IPS-15b (cell line): ENCODE data around the gene TMOD3.
A peak's percentile ranks its signal among the peaks of the same experiment; 100 is the strongest.

Experiments
- H3K27me3 ChIP-seq: one replicate; pipeline ENCODE4 v1.6.1; 2013; ENCODE audit warnings: low read length; ENCODE audit not compliant: control insufficient read depth, insufficient read depth
- H3K36me3 ChIP-seq: one replicate; pipeline ENCODE4 v1.6.1; 2013; ENCODE audit warnings: low read length; ENCODE audit not compliant: control insufficient read depth, insufficient read depth
- H3K4me1 ChIP-seq: one replicate; pipeline ENCODE4 v1.6.1; 2013; ENCODE audit warnings: mild to moderate bottlenecking, low read length; ENCODE audit not compliant: control insufficient read depth, insufficient read depth
- H3K4me3 ChIP-seq: one replicate; pipeline ENCODE4 v1.5.1; 2013; ENCODE audit warnings: low read depth, low read length
- H3K9ac ChIP-seq: one replicate; pipeline ENCODE4 v1.6.1; 2013; ENCODE audit warnings: low read depth, mild to moderate bottlenecking, low read length
- H3K9me3 ChIP-seq: one replicate; pipeline ENCODE4 v1.6.1; 2013; ENCODE audit warnings: mild to moderate bottlenecking, low read length; ENCODE audit not compliant: control insufficient read depth, insufficient read depth

Gene TMOD3

GRCh38 chr15:51849860-51850259 is 20.4 kb downstream of the TMOD3 start:
- peaks cover 1% of the 10 kb centered on the region for H3K4me1 ChIP-seq

GRCh38 chr15:51853998-51854397 is 24.5 kb downstream of the TMOD3 start:
- Histone ChIP-seq H3K9ac (no peak overlapping the region), H3K4me3 (no peak overlapping the region), H3K36me3 (no peaks in the 10 kb centered on the region), H3K4me1 (peaks cover 14% of the 10 kb centered on the region), H3K9me3 (no peaks in the 10 kb centered on the region), H3K27me3 (no peaks in the 10 kb centered on the region)

More at GRCh38 chr15:51849860-51850259, 20.4 kb downstream of the TMOD3 start:
- H3K27me3 ChIP-seq, result no peaks in the 10 kb centered on the region
- no peak overlapping the region for H3K9ac ChIP-seq
- no peaks in the 10 kb centered on the region for H3K9me3 ChIP-seq
- no peak overlapping the region for H3K4me3 ChIP-seq
- no peaks in the 10 kb centered on the region for H3K36me3 ChIP-seq

- Histone ChIP-seq H3K4me1 (peaks cover 14% of the 10 kb centered on the region), H3K9ac (no peak overlapping the region), H3K4me3 (no peak overlapping the region), H3K36me3 (no peaks in the 10 kb centered on the region), H3K27me3 (no peaks in the 10 kb centered on the region), H3K9me3 (no peaks in the 10 kb centered on the region)
These were observed 26.2 kb downstream of the TMOD3 start for GRCh38 chr15:51855612-51856011.

- Histone ChIP-seq H3K4me1 (peaks cover 14% of the 10 kb centered on the region), H3K4me3 (no peak overlapping the region), H3K9me3 (no peaks in the 10 kb centered on the region), H3K9ac (no peak overlapping the region), H3K36me3 (no peaks in the 10 kb centered on the region), H3K27me3 (no peaks in the 10 kb centered on the region)
These were observed 27.4 kb downstream of the TMOD3 start for GRCh38 chr15:51856714-51857380.

GRCh38 chr15:51861557-51862359 is 32.3 kb downstream of the TMOD3 start:
- Histone ChIP-seq H3K9ac (no peak overlapping the region), H3K4me1 (peaks cover 10% of the 10 kb centered on the region), H3K36me3 (no peaks in the 10 kb centered on the region), H3K4me3 (no peak overlapping the region), H3K9me3 (no peaks in the 10 kb centered on the region), H3K27me3 (no peaks in the 10 kb centered on the region)

- Histone ChIP-seq H3K4me3 (no peak overlapping the region), H3K9ac (no peak overlapping the region), H3K9me3 (no peaks in the 10 kb centered on the region), H3K36me3 (no peaks in the 10 kb centered on the region), H3K27me3 (no peaks in the 10 kb centered on the region), H3K4me1 (peaks cover 5% of the 10 kb centered on the region)
These were observed 33.7 kb downstream of the TMOD3 start for GRCh38 chr15:51863131-51863530.

- H3K4me1 ChIP-seq, result peaks cover 5% of the 10 kb centered on the region
- no peaks in the 10 kb centered on the region for H3K36me3 ChIP-seq
- H3K9ac ChIP-seq, result no peak overlapping the region
- no peaks in the 10 kb centered on the region for H3K27me3 ChIP-seq
- H3K4me3 ChIP-seq, result peak overlapping the region; percentile 3
- no peaks in the 10 kb centered on the region for H3K9me3 ChIP-seq
These were observed 35.1 kb downstream of the TMOD3 start for GRCh38 chr15:51864408-51865056.

- peaks cover 5% of the 10 kb centered on the region for H3K4me1 ChIP-seq
- H3K36me3 ChIP-seq, result no peaks in the 10 kb centered on the region
- no peaks in the 10 kb centered on the region for H3K9me3 ChIP-seq
- H3K9ac ChIP-seq, result no peak overlapping the region
- no peak overlapping the region for H3K4me3 ChIP-seq
- no peaks in the 10 kb centered on the region for H3K27me3 ChIP-seq
These were observed 35.9 kb downstream of the TMOD3 start for GRCh38 chr15:51865317-51865716.

GRCh38 chr15:51866161-51866560 is 36.7 kb downstream of the TMOD3 start:
- peaks cover 5% of the 10 kb centered on the region for H3K4me1 ChIP-seq
- H3K9me3 ChIP-seq, result no peaks in the 10 kb centered on the region

GRCh38 chr15:51866751-51867150 is 37.3 kb downstream of the TMOD3 start:
- no peaks in the 10 kb centered on the region for H3K27me3 ChIP-seq
- no peaks in the 10 kb centered on the region for H3K9me3 ChIP-seq
- no peaks in the 10 kb centered on the region for H3K36me3 ChIP-seq
- no peak overlapping the region for H3K4me3 ChIP-seq
- H3K9ac ChIP-seq, result no peak overlapping the region
- H3K4me1 ChIP-seq, result peaks cover 5% of the 10 kb centered on the region

More at GRCh38 chr15:51866161-51866560, 36.7 kb downstream of the TMOD3 start:
- H3K36me3 ChIP-seq, result no peaks in the 10 kb centered on the region
- H3K27me3 ChIP-seq, result no peaks in the 10 kb centered on the region
- no peak overlapping the region for H3K9ac ChIP-seq
- H3K4me3 ChIP-seq, result no peak overlapping the region

- Histone ChIP-seq H3K9ac (no peak overlapping the region), H3K27me3 (no peaks in the 10 kb centered on the region), H3K4me1 (peaks cover 5% of the 10 kb centered on the region), H3K9me3 (no peaks in the 10 kb centered on the region), H3K36me3 (no peaks in the 10 kb centered on the region), H3K4me3 (no peak overlapping the region)
These were observed 39.6 kb downstream of the TMOD3 start for GRCh38 chr15:51869060-51869421.

- Histone ChIP-seq H3K36me3 (no peaks in the 10 kb centered on the region), H3K4me1 (no peaks in the 10 kb centered on the region), H3K9me3 (no peaks in the 10 kb centered on the region)
These were observed 41.3 kb downstream of the TMOD3 start for GRCh38 chr15:51870774-51871173.

More at GRCh38 chr15:51870774-51871173, 41.3 kb downstream of the TMOD3 start:
- no peaks in the 10 kb centered on the region for H3K27me3 ChIP-seq
- no peak overlapping the region for H3K9ac ChIP-seq
- H3K4me3 ChIP-seq, result no peak overlapping the region
